NCI-H1417 treated with DMSO at 0.1 percent for 48 hours (cell line): ENCODE measurements around the gene ZNF638.
A peak's percentile ranks its signal among the peaks of the same experiment; 100 is the strongest.
"Not testable (repeated sequence)": the region's sequence is repeated elsewhere in the genome, so short reads cannot be mapped to it uniquely, and the experiment has no call there.

ENCODE experiments used
- DNase-seq: peaks from one replicate; lab custom pipeline; 2025; lab: John Stamatoyannopoulos, UW

The ZNF638 gene

GRCh38 chr2:71410696-71411095 is 79.1 kb downstream of the ZNF638 start:
- DNase-seq, result no peak

- DNase-seq, result not testable (repeated sequence)
These were observed 85.3 kb downstream of the ZNF638 start for GRCh38 chr2:71416866-71417265.

- peak; percentile 2 for DNase-seq
These were observed 86.0 kb downstream of the ZNF638 start for GRCh38 chr2:71417300-71418202.

- no peak for DNase-seq
These were observed 87.6 kb downstream of the ZNF638 start for GRCh38 chr2:71419145-71419544.

- DNase-seq, result no peak
These were observed 88.4 kb downstream of the ZNF638 start for GRCh38 chr2:71419976-71420375.

- no peak for DNase-seq
These were observed 91.2 kb downstream of the ZNF638 start for GRCh38 chr2:71422786-71423185.

- no peak for DNase-seq
These were observed 92.3 kb downstream of the ZNF638 start for GRCh38 chr2:71423817-71424420.

- no peak for DNase-seq
These were observed 95.1 kb downstream of the ZNF638 start for GRCh38 chr2:71426721-71427120.

- DNase-seq, result no peak
These were observed 97.1 kb downstream of the ZNF638 start for GRCh38 chr2:71428472-71429383.

GRCh38 chr2:71445142-71445541 is 113.6 kb downstream of the ZNF638 start:
- DNase-seq, result not testable (repeated sequence)

GRCh38 chr2:71446505-71446904 is 114.9 kb downstream of the ZNF638 start:
- DNase-seq, result no peak

- no peak for DNase-seq
These were observed 117.8 kb downstream of the ZNF638 start for GRCh38 chr2:71449343-71449742.

- DNase-seq, result no peak
These were observed 120.1 kb downstream of the ZNF638 start for GRCh38 chr2:71451705-71452104.

- DNase-seq, result no peak
These were observed 121.0 kb downstream of the ZNF638 start for GRCh38 chr2:71452565-71452964.

GRCh38 chr2:71453404-71454220 is 122.0 kb downstream of the ZNF638 start, which contains the start of gene DYSF:
DYSF (plus strand) TSS chr2:71453561.
- DNase-seq, result no peak

- DNase-seq, result no peak
These were observed 122.8 kb downstream of the ZNF638 start for GRCh38 chr2:71454221-71455010.

GRCh38 chr2:71455011-71455740 is 123.6 kb downstream of the ZNF638 start:
- no peak for DNase-seq

GRCh38 chr2:71455741-71456569 is 124.4 kb downstream of the ZNF638 start:
- DNase-seq, result no peak

- DNase-seq, result no peak
These were observed 125.0 kb downstream of the ZNF638 start for GRCh38 chr2:71456617-71457016.
